Neural progenitor cell (in vitro differentiated cells): Measurements from ENCODE around the gene SFMBT2. TPM values are rescaled to one million over a fixed set of nuclear protein-coding genes. Genes with fewer than 3 reads are reported as not detected.

Source experiments
- DNase-seq: peaks from one replicate; pipeline ENCODE4 v3.0.0-alpha.2; 2016; ENCODE audit warnings: low spot score
- H2AFZ ChIP-seq: fragments of 200-600 bp; sonication (generic); replicated peaks from 2 replicates; pipeline ENCODE4 v1.6.1; 2016; ENCODE audit warnings: antibody characterized with exemption
- H3F3A ChIP-seq: fragments of 200-600 bp; sonication (generic); 2 replicates; pipeline ENCODE4 v1.6.1; 2016; ENCODE audit warnings: antibody characterized with exemption, low read depth
- H3K27ac ChIP-seq: fragments of 200-600 bp; sonication (generic); 2 replicates; pipeline ENCODE4 v1.5.1; 2016; ENCODE audit warnings: mild to moderate bottlenecking
- H3K27me3 ChIP-seq: fragments of 200-600 bp; sonication (generic); 2 replicates; pipeline ENCODE4 v1.6.1; 2016; ENCODE audit warnings: mild to moderate bottlenecking, moderate library complexity
- H3K36me3 ChIP-seq: fragments of 200-600 bp; sonication (generic); 2 replicates; pipeline ENCODE4 v1.5.1; 2016
- H3K4me1 ChIP-seq: fragments of 200-600 bp; sonication (generic); 2 replicates; pipeline ENCODE4 v1.6.1; 2016; ENCODE audit warnings: mixed run types
- H3K4me2 ChIP-seq: fragments of 200-600 bp; sonication (generic); 2 replicates; pipeline ENCODE4 v1.6.1; 2016
- H3K4me3 ChIP-seq: fragments of 200-600 bp; sonication (generic); 2 replicates; pipeline ENCODE4 v1.5.1; 2016
- H3K79me2 ChIP-seq: fragments of 200-600 bp; sonication (generic); 2 replicates; pipeline ENCODE4 v1.6.1; 2016; ENCODE audit warnings: low read depth
- H3K9ac ChIP-seq: fragments of 200-600 bp; sonication (generic); 2 replicates; pipeline ENCODE4 v1.6.1; 2016
- H3K9me3 ChIP-seq: fragments of 200-600 bp; sonication (generic); 2 replicates; pipeline ENCODE4 v1.5.1; 2016; ENCODE audit warnings: low read depth
- H4K20me1 ChIP-seq: fragments of 200-600 bp; sonication (generic); 2 replicates; pipeline ENCODE4 v1.6.1; 2016; ENCODE audit warnings: low read depth
- H3K27ac Mint-ChIP-seq: 3 replicates; pipeline ENCODE4 v1.8.0; 2021; ENCODE audit warnings: mixed read lengths
- H3K27me3 Mint-ChIP-seq: 2 replicates; pipeline ENCODE4 v1.8.0; 2022; ENCODE audit warnings: low read depth, mild to moderate bottlenecking, inconsistent platforms, moderate library complexity, mixed read lengths; ENCODE audit not compliant: insufficient read depth
- H3K36me3 Mint-ChIP-seq: 3 replicates; pipeline ENCODE4 v1.8.0; 2021; ENCODE audit warnings: mixed read lengths
- H3K4me1 Mint-ChIP-seq: 3 replicates; pipeline ENCODE4 v1.8.0; 2021; ENCODE audit warnings: mixed read lengths
- H3K4me3 Mint-ChIP-seq: 3 replicates; pipeline ENCODE4 v1.8.0; 2021; ENCODE audit warnings: mild to moderate bottlenecking, moderate library complexity, mixed read lengths
- H3K9me3 Mint-ChIP-seq: 3 replicates; pipeline ENCODE4 v1.8.0; 2020; ENCODE audit warnings: mixed read lengths
- CTCF ChIP-seq: fragments of 200-600 bp; sonication (generic); IDR thresholded peaks from 2 replicates; pipeline ENCODE4 v1.5.1; 2017; ENCODE audit warnings: antibody characterized with exemption, mild to moderate bottlenecking
- EZH2 ChIP-seq: fragments of 200-600 bp; sonication (generic); IDR thresholded peaks from 2 replicates; pipeline ENCODE4 v1.6.1; 2017; ENCODE audit warnings: antibody characterized with exemption, mild to moderate bottlenecking, moderate library complexity
- EZH2phosphoT487 ChIP-seq: fragments of 200-600 bp; sonication (generic); IDR thresholded peaks from 2 replicates; pipeline ENCODE4 v1.6.1; 2017; ENCODE audit warnings: antibody characterized with exemption
- total RNA-seq: library from RNA; depleted of rRNA; stranded (reverse); fragments of >200 nt; gene quantifications from 2 replicates; pipeline ENCODE4 v1.2.3, GENCODE V29; 2015; ENCODE audit warnings: low replicate concordance

The SFMBT2 gene
- total RNA-seq, 1 donor from 2014 or later: 1.8 TPM

- peaks cover 4% of the 10 kb centered on the region for H3K27me3 Mint-ChIP-seq
- H3K9me3 ChIP-seq: no peaks in the 10 kb centered on the region
Observed at GRCh38 chr10:7206412-7207100, 204.3 kb downstream of the SFMBT2 start.

GRCh38 chr10:7205656-7206055 lies 205.2 kb downstream of the SFMBT2 start:
- H3K36me3 Mint-ChIP-seq: peaks cover 5% of the 10 kb centered on the region
- Histone ChIP-seq H4K20me1 (no peaks in the 10 kb centered on the region), H3K9me3 (no peaks in the 10 kb centered on the region), H3K27me3 (no peaks in the 10 kb centered on the region), H3K4me3 (no peak overlapping the region), H3K27ac (no peak overlapping the region), H2AFZ (no peak overlapping the region), H3K4me1 (no peaks in the 10 kb centered on the region), H3K9ac (no peak overlapping the region), H3K79me2 (no peaks in the 10 kb centered on the region), H3K36me3 (no peaks in the 10 kb centered on the region), H3F3A (no peaks in the 10 kb centered on the region), H3K4me2 (no peak overlapping the region)
- no peak for DNase-seq
- no peaks in the 10 kb centered on the region for H3K9me3 Mint-ChIP-seq
- H3K4me1 Mint-ChIP-seq: no peaks in the 10 kb centered on the region
- H3K27me3 Mint-ChIP-seq: peaks cover 4% of the 10 kb centered on the region
- no peak for TF ChIP-seq CTCF
- no peak for TF ChIP-seq EZH2phosphoT487
- no peak for TF ChIP-seq EZH2
- H3K27ac Mint-ChIP-seq: no peak overlapping the region
- H3K4me3 Mint-ChIP-seq: no peak overlapping the region

More at GRCh38 chr10:7206412-7207100, 204.3 kb downstream of the SFMBT2 start:
- H3K9ac ChIP-seq: no peak overlapping the region
- DNase-seq: no peak
- H3K27me3 ChIP-seq: no peaks in the 10 kb centered on the region
- H3K36me3 ChIP-seq: no peaks in the 10 kb centered on the region
- TF ChIP-seq EZH2 (no peak), CTCF (no peak), EZH2phosphoT487 (no peak)
- Mint-ChIP-seq H3K4me3 (no peak overlapping the region), H3K9me3 (no peaks in the 10 kb centered on the region), H3K36me3 (peaks cover 5% of the 10 kb centered on the region), H3K27ac (no peak overlapping the region), H3K4me1 (no peaks in the 10 kb centered on the region)
- no peaks in the 10 kb centered on the region for H3K4me1 ChIP-seq
- H3K4me3 ChIP-seq: no peak overlapping the region
- no peak overlapping the region for H3K27ac ChIP-seq
- H3F3A ChIP-seq: no peaks in the 10 kb centered on the region
- H2AFZ ChIP-seq: no peak overlapping the region
- H3K4me2 ChIP-seq: no peak overlapping the region
- H4K20me1 ChIP-seq: no peaks in the 10 kb centered on the region
- no peaks in the 10 kb centered on the region for H3K79me2 ChIP-seq

GRCh38 chr10:7202793-7203355 lies 208.0 kb downstream of the SFMBT2 start:
- Histone ChIP-seq H3K4me1 (no peaks in the 10 kb centered on the region), H4K20me1 (no peaks in the 10 kb centered on the region), H2AFZ (no peak overlapping the region), H3K36me3 (no peaks in the 10 kb centered on the region), H3K9me3 (no peaks in the 10 kb centered on the region), H3K9ac (no peak overlapping the region), H3K4me2 (no peak overlapping the region), H3K79me2 (no peaks in the 10 kb centered on the region), H3K4me3 (no peak overlapping the region), H3K27me3 (no peaks in the 10 kb centered on the region), H3F3A (no peaks in the 10 kb centered on the region), H3K27ac (no peak overlapping the region)
- no peak for TF ChIP-seq EZH2
- no peak for TF ChIP-seq CTCF
- Mint-ChIP-seq H3K9me3 (no peaks in the 10 kb centered on the region), H3K36me3 (peaks cover 5% of the 10 kb centered on the region), H3K4me1 (no peaks in the 10 kb centered on the region), H3K4me3 (no peak overlapping the region), H3K27me3 (peaks cover 2% of the 10 kb centered on the region), H3K27ac (no peak overlapping the region)
- no peak for DNase-seq
